K562 (cell line): ENCODE measurements around the gene PLAC9. TPM values are rescaled to one million over a fixed set of nuclear protein-coding genes. Genes with fewer than 3 reads are reported as not detected.

ENCODE experiments used
- ATAC-seq: fragments of 200-7000 bp; cut with Tn5 transposase; 3 replicates; pipeline ENCODE4 v1.9.1; 2020; ENCODE audit warnings: moderate library complexity
- BruUV-seq: library from RNA; stranded (reverse); fragments of 400-500 nt; replicated peaks from 2 replicates; lab custom pipeline; 2021; lab: Mats Ljungman, UMichigan
- CTCF ChIA-PET: fragments of 300-600 bp; formaldehyde crosslinking; extraction: SDS; loops from one replicate; lab custom pipeline; 2021; ENCODE audit warnings: low intra/inter-chr PET ratio; lab: Yijun Ruan, JAX
- POLR2A ChIA-PET: fragments of 300-600, 350-650 bp; sonication (Branson Sonifier 250); formaldehyde crosslinking; extraction: SDS; loops from one replicate; lab custom pipeline; 2021; ENCODE audit warnings: antibody characterized with exemption, inconsistent platforms; lab: Yijun Ruan, JAX
- DNase-seq, 4 experiments: peaks; one replicate each; pipeline versions ENCODE4 v3.0.0 to v3.0.0-alpha.2; 2011 to 2018; ENCODE audit warnings: low spot score in 3 of 4, mixed read lengths in 3 of 4; ENCODE audit errors: extremely low read depth in 1 of 4
- FAIRE-seq: peaks from 2 replicates; lab custom pipeline; 2011; peaks lifted over from hg19 to GRCh38; lab: Jason Lieb, UNC
- H2AFZ ChIP-seq: 2 replicates; pipeline ENCODE4 v1.6.0; 2011; ENCODE audit warnings: low read depth, low read length, control low read depth, inconsistent platforms
- H3K27ac ChIP-seq: fragments of 200-600 bp; 3 replicates; pipeline ENCODE4 v1.8.0; 2011; ENCODE audit warnings: low read depth, mild to moderate bottlenecking, control low read depth, inconsistent platforms, low read length, moderate library complexity, mixed read lengths; ENCODE audit errors: extremely low read depth
- H3K27me3 ChIP-seq, 2 experiments: fragments of 300-600 bp in 1 of 2; 2 replicates in 1 of 2; 3 replicates in 1 of 2; pipeline versions ENCODE4 v1.6.0 to v1.8.0; 2011; ENCODE audit warnings: inconsistent platforms in 2 of 2, low read length in 2 of 2, mild to moderate bottlenecking in 1 of 2, mixed read lengths in 1 of 2, moderate library complexity in 1 of 2; ENCODE audit not compliant: control insufficient read depth in 2 of 2, insufficient read depth in 2 of 2
- H3K36me3 ChIP-seq: fragments of 300-600 bp; 3 replicates; pipeline ENCODE4 v1.8.0; 2011; ENCODE audit warnings: mild to moderate bottlenecking, low read length, inconsistent platforms; ENCODE audit not compliant: control insufficient read depth, insufficient read depth
- H3K4me1 ChIP-seq, 2 experiments: fragments of 200-600 bp in 1 of 2; replicated peaks in 1 of 2; 2 replicates in 1 of 2; 3 replicates in 1 of 2; pipeline versions ENCODE4 v1.5.1 to v1.8.0; 2011; ENCODE audit warnings: inconsistent platforms in 2 of 2, low read length in 2 of 2, mild to moderate bottlenecking in 1 of 2, mixed read lengths in 1 of 2, moderate library complexity in 1 of 2; ENCODE audit not compliant: control insufficient read depth in 2 of 2, insufficient read depth in 2 of 2
- H3K4me2 ChIP-seq: 2 replicates; pipeline ENCODE4 v1.6.1; 2011; ENCODE audit warnings: low read length, control low read depth, inconsistent platforms, mixed read lengths; ENCODE audit not compliant: insufficient read depth
- H3K4me3 ChIP-seq: fragments of 200-600 bp; sonication (generic), shearing (Covaris generic); 2 replicates; pipeline ENCODE4 v1.5.1; 2016; ENCODE audit warnings: control low read depth, inconsistent platforms
- H3K79me2 ChIP-seq: fragments of 200-600 bp; 3 replicates; pipeline ENCODE4 v1.8.0; 2011; ENCODE audit warnings: low read length, inconsistent platforms; ENCODE audit not compliant: control insufficient read depth, insufficient read depth
- H3K9ac ChIP-seq, 2 experiments: 2 replicates each; pipeline versions ENCODE4 v1.6.0 to v1.6.1; 2011; ENCODE audit warnings: low read depth in 2 of 2, low read length in 2 of 2, control low read depth in 1 of 2, inconsistent platforms in 1 of 2, mild to moderate bottlenecking in 1 of 2, mixed read lengths in 1 of 2; ENCODE audit not compliant: insufficient read depth in 1 of 2
- H3K9me1 ChIP-seq: one replicate; pipeline ENCODE4 v1.6.0; 2011; ENCODE audit warnings: inconsistent platforms, mild to moderate bottlenecking, low read length, moderate library complexity; ENCODE audit not compliant: control insufficient read depth, insufficient read depth
- H3K9me3 ChIP-seq: replicated peaks from 2 replicates; pipeline ENCODE4 v1.5.1; 2011; ENCODE audit warnings: low read depth, low read length, inconsistent platforms; ENCODE audit not compliant: control insufficient read depth, insufficient read depth
- H4K20me1 ChIP-seq: replicated peaks from 2 replicates; pipeline ENCODE4 v1.6.1; 2011; ENCODE audit warnings: low read length, inconsistent platforms, mixed read lengths; ENCODE audit not compliant: control insufficient read depth, insufficient read depth
- CC2D1A ChIP-seq: fragments of 450-650 bp; IDR thresholded peaks from 2 replicates; pipeline ENCODE4 v1.6.1; 2017; ENCODE audit warnings: mild to moderate bottlenecking
- ETS1 ChIP-seq: conservative IDR thresholded peaks from 2 replicates; pipeline ENCODE4 v1.6.1; 2011; ENCODE audit warnings: low read depth, mild to moderate bottlenecking, low read length; ENCODE audit not compliant: control insufficient read depth
- LEF1 ChIP-seq: fragments of 450-650 bp; IDR thresholded peaks from 2 replicates; pipeline ENCODE4 v1.6.1; 2016; ENCODE audit warnings: mild to moderate bottlenecking
- MCM2 ChIP-seq: fragments of 450-650 bp; IDR thresholded peaks from 2 replicates; pipeline ENCODE4 v1.6.1; 2017; ENCODE audit warnings: low read depth, mild to moderate bottlenecking
- NBN ChIP-seq: fragments of 450-650 bp; IDR thresholded peaks from 2 replicates; pipeline ENCODE4 v1.6.1; 2016; ENCODE audit warnings: low read depth, mild to moderate bottlenecking
- OTX1 ChIP-seq: fragments of 450-650 bp; formaldehyde crosslinking; IDR thresholded peaks from 2 replicates; pipeline ENCODE4 v1.4.0; 2022; ENCODE audit warnings: mild to moderate bottlenecking
- PPARD ChIP-seq: fragments of 250-450 bp; sonication (Bioruptor Pico); IDR thresholded peaks from 2 replicates; pipeline ENCODE4 v1.8.0; 2022; ENCODE audit warnings: inconsistent platforms, mild to moderate bottlenecking, moderate library complexity
- SIRT6 ChIP-seq: IDR thresholded peaks from one replicate; pipeline ENCODE4 v1.6.1; 2012; ENCODE audit warnings: low read depth, mild to moderate bottlenecking, control low read depth, inconsistent platforms, low read length, moderate library complexity
- SMARCA4 ChIP-seq: fragments of 450-650 bp; IDR thresholded peaks from 2 replicates; pipeline ENCODE4 v1.6.1; 2016
- SMARCA5 ChIP-seq: fragments of 450-650 bp; IDR thresholded peaks from 2 replicates; pipeline ENCODE4 v1.6.1; 2016
- ZMIZ1 ChIP-seq, 2 experiments: fragments of 150-350 bp in 1 of 2; IDR thresholded peaks; 2 replicates each; pipeline ENCODE4 v1.6.1; 2012 to 2016; ENCODE audit warnings: low read depth in 2 of 2, low read length in 2 of 2, mild to moderate bottlenecking in 1 of 2, moderate library complexity in 1 of 2
- ZNF76 ChIP-seq: fragments of 250-450 bp; sonication (Bioruptor Pico); IDR thresholded peaks from 2 replicates; pipeline ENCODE4 v1.4.0; 2020; ENCODE audit warnings: mild to moderate bottlenecking, moderate library complexity, borderline replicate concordance
- ZNF79 ChIP-seq: fragments of 250-450 bp; sonication (Bioruptor Pico); IDR thresholded peaks from 2 replicates; pipeline ENCODE4 v1.4.0; 2020; ENCODE audit warnings: low read depth, mild to moderate bottlenecking, moderate library complexity
- WGBS: fragments of 100-300 bp; shearing (Covaris generic); methylation state at CpG from one replicate; pipeline ENCODE4 v1.1.6; 2016; ENCODE audit warnings: low coverage, mixed read lengths; ENCODE audit not compliant: insufficient coverage; ENCODE audit errors: missing lambda C conversion rate; 5-methylcytosine and 5-hydroxymethylcytosine counted together
- in situ Hi-C: fragments of 300-500 bp; cut with MboI; formaldehyde crosslinking; loops from 4 replicates; pipeline ENCODE4 v1.15.0; 2018; ENCODE audit warnings: inconsistent platforms, mixed read lengths
- intact Hi-C: fragments of 100-400 bp; cut with micrococcal nuclease; formaldehyde crosslinking; loops from 2 replicates; pipeline ENCODE4 v1.14.2; 2022
- polyA plus RNA-seq, 8 experiments: library from polyadenylated mRNA; depleted of rRNA in 4 of 8; stranded (reverse) in 5 of 8; unstranded in 3 of 8; fragments of >200 nt; fragmentation: Nextera tagmentation in 2 of 8; fragmentation: Illumina TruSeq in 1 of 8; extraction: Ambion mirVana in 2 of 8; extraction: Trizol in 1 of 8; gene quantifications; 2 replicates each; pipeline versions ENCODE4 v1.2.1 to v1.2.3, GENCODE V29; 2011 to 2014; ENCODE audit warnings: inconsistent platforms in 1 of 8, missing spikeins in 1 of 8
- total RNA-seq, 7 experiments: library from RNA; depleted of rRNA in 6 of 7; stranded (reverse); fragments of >200 nt in 6 of 7; fragmentation: Illumina TruSeq in 2 of 7; extraction: Trizol in 2 of 7; gene quantifications; 2 replicates each; pipeline versions ENCODE4 v1.2.1 to v1.2.3, GENCODE V29; 2011 to 2021; ENCODE audit warnings: low replicate concordance in 1 of 7
- TF ChIP-seq, protein P1 (sequence below): fragments of 450-650 bp; IDR thresholded peaks from 2 replicates; pipeline ENCODE4 v1.6.1; 2017; ENCODE audit warnings: antibody characterized with exemption, mild to moderate bottlenecking

PLAC9 gene
- total and polyA plus RNA-seq, 9 of the 15 experiments (the other 6 are each of a cell fraction or from before 2014, with no cell fraction given) = not detected

- no peak overlapping the region for H3K4me2 ChIP-seq
- H2AFZ ChIP-seq = no peak overlapping the region
- ATAC-seq (no peak), DNase-seq (no peak), FAIRE-seq (no peak)
- intact Hi-C loops = no loop called here
- peaks cover 22% of the 10 kb centered on the region for H4K20me1 ChIP-seq
- no peak overlapping the region for H3K4me3 ChIP-seq
- CTCF ChIA-PET = no interaction called here
- H3K9me1 ChIP-seq = no peaks in the 10 kb centered on the region
- peaks cover 27 to 29% of the 10 kb centered on the region in 2 experiments for H3K4me1 ChIP-seq
- no TSS peak for BruUV-seq
- WGBS = 83% methylated on average over 4 of the region's 4 CpGs
- no peak overlapping the region for H3K27ac ChIP-seq
- POLR2A ChIA-PET = interaction anchor here (1.1 to 2.1 kb wide), 4 partner anchors 11 to 28 kb away, joined by 3 to 16 read pairs (median 4); no protein-coding TSS in a partner anchor
- H3K9me3 ChIP-seq = no peaks in the 10 kb centered on the region
- H3K36me3 ChIP-seq = peaks cover 37% of the 10 kb centered on the region; the same call in 2 of the 3 replicates
- no peak overlapping the region for H3K9ac ChIP-seq
- peaks cover 92% of the 10 kb centered on the region for H3K79me2 ChIP-seq
- TF ChIP-seq SIRT6 = no peak
- TF ChIP-seq SMARCA5 = no peak
- no peak for TF ChIP-seq OTX1 (CRISPR knock-in tag)
- no peak for TF ChIP-seq ZNF79
- no peak for TF ChIP-seq SMARCA4
- TF ChIP-seq NBN = no peak
- no peak for TF ChIP-seq ETS1
- TF ChIP-seq MCM2 = no peak
- no peak for TF ChIP-seq CC2D1A
- no peak for TF ChIP-seq LEF1
- TF ChIP-seq ZNF76 (CRISPR knock-in tag) = no peak
- TF ChIP-seq ZMIZ1 (IDR thresholded peaks at IDR 0.05; ENCODE audit: low read depth in 2 of 2, low read length in 2 of 2) = no peak
- TF ChIP-seq, protein P1, sequence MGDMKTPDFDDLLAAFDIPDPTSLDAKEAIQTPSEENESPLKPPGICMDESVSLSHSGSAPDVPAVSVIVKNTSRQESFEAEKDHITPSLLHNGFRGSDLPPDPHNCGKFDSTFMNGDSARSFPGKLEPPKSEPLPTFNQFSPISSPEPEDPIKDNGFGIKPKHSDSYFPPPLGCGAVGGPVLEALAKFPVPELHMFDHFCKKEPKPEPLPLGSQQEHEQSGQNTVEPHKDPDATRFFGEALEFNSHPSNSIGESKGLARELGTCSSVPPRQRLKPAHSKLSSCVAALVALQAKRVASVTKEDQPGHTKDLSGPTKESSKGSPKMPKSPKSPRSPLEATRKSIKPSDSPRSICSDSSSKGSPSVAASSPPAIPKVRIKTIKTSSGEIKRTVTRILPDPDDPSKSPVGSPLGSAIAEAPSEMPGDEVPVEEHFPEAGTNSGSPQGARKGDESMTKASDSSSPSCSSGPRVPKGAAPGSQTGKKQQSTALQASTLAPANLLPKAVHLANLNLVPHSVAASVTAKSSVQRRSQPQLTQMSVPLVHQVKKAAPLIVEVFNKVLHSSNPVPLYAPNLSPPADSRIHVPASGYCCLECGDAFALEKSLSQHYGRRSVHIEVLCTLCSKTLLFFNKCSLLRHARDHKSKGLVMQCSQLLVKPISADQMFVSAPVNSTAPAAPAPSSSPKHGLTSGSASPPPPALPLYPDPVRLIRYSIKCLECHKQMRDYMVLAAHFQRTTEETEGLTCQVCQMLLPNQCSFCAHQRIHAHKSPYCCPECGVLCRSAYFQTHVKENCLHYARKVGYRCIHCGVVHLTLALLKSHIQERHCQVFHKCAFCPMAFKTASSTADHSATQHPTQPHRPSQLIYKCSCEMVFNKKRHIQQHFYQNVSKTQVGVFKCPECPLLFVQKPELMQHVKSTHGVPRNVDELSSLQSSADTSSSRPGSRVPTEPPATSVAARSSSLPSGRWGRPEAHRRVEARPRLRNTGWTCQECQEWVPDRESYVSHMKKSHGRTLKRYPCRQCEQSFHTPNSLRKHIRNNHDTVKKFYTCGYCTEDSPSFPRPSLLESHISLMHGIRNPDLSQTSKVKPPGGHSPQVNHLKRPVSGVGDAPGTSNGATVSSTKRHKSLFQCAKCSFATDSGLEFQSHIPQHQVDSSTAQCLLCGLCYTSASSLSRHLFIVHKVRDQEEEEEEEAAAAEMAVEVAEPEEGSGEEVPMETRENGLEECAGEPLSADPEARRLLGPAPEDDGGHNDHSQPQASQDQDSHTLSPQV = no peak
- no peak for TF ChIP-seq PPARD (CRISPR knock-in tag)
- in situ Hi-C loops = no loop called here
- H3K27me3 ChIP-seq = no peaks in the 10 kb centered on the region
Measured at GRCh38 chr10:80184291-80184690, 51.8 kb downstream of the PLAC9 start.
